Astrocyte of the hippocampus (primary cell): ENCODE results near the gene ASPHD2.
A peak's percentile ranks its signal among the peaks of the same experiment; 100 is the strongest.

Experiments
- DNase-seq: peaks from one replicate; pipeline ENCODE4 v3.0.0; 2011; ENCODE audit warnings: low read depth, low spot score

Gene ASPHD2

DNA sequence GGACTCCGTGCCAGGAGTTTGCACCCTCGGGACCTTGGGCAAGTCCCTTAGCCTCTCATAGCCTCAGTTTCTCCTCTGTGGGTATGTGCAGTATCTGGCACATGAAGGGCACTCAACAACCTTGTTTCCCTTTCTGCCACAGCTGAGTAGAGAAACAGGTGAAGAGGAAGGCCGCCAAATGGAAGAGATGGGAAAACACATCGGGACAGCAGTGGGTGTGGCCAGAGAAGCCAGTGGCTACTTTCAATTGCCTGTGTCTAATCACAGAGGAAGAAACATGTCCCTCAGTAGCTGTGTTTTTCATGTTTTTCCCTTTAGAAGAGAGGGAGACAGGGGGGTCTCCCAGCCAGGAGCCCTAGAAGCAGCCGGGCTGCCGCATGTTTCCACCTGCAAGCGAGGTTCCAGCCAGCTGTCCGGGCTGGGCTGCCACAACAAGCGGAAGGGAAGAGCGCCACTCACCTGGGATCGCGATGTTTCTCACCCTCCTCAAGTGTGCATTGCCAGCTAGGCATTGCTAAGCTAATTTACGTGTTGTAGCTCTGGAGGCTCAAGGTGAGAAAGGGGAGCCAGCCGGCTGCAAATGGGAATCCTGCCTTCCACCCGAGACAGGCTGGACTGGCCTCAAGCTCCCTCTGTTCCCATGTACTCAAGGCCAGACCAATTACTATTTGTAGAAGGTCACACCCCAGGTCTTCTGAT, 16.7 kb downstream of the ASPHD2 start:
- no peak for DNase-seq

DNA sequence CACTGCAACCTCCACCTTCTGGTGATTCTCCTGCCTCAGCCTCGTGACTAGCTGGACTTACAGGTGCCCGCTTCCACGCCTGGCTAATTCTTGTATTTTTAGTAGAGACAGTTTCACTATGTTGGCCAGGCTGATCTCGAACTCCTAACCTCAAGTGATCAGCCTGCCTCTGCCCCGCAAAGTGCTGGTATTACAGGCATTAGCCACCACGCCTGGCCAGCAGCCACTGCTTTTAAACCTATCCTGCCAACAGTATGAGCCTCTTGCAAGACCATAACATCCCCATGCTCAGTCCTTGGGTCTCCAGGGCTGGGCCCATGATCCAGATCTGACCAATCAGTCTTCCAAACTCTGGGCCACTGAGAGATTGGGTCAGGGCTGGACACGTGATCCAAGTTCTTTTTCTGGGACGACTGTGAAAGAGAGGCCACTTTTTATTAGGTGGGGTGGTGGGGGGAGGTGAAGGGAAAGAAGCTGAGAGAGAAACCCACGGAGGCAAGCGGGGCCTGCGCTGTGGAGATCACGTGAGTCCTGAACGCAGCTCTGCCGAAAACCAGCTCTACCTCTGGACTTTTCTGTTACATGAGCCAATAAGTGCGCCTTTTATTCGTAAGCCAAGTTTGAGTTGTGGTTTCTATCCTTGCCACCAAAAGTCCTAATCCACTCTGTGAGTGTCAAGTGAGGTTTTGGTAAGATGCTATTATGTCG, 17.9 kb downstream of the ASPHD2 start:
- DNase-seq = no peak

DNA sequence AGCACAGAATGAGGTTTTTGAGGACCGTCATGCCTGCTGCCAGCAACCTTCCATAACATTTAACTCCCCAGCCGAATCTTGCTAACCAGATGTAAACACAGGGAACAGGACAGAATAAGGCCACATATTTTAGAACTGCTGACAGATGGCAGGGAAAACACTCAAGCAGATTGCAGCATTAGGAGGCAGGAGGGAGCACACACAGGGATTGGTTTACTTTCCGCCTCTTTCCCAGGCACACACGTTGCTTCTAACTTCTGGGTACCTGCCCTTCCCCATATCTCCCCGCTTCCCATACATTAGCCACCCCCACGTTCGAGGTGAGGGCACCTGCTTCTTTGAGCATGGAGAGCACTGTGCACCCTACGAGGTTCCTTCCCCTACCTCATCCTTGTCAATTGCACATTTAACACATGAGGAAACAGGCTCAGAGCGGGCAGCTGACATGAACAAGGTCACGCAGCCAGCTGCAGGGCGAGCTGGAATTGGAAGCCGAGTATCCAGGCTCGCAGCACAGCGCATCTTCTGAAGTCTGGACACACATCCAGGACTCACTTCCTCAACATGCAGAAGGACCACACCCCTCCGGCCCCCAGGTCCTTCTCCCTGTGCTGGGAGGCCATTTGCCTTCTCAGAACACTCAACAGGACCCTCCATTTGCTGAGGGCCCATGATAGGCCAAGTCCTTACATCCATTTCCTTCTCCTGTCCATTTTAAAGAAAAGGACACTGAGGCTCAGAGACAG, 18.7 kb downstream of the ASPHD2 start:
- DNase-seq = no peak

DNA sequence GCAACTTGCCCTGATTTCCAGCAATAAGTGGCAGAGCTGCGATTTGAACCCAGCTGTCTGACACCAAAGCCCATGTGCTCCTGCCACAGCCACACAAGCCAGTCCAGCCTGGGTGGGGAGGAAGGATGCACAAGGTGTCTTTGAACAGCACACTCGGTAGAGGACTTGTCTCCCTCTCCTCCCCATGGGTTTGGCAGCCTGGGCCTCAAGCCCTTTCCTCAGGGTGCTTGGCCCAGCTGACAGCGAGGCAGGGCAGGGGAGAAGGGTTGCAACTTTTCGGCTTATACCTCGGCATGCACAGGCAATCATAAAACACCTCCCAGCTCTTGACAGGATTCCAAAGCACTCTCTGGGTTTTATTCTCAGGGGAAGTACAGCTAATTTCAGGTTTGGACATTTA, 19.3 kb downstream of the ASPHD2 start:
- no peak for DNase-seq

DNA sequence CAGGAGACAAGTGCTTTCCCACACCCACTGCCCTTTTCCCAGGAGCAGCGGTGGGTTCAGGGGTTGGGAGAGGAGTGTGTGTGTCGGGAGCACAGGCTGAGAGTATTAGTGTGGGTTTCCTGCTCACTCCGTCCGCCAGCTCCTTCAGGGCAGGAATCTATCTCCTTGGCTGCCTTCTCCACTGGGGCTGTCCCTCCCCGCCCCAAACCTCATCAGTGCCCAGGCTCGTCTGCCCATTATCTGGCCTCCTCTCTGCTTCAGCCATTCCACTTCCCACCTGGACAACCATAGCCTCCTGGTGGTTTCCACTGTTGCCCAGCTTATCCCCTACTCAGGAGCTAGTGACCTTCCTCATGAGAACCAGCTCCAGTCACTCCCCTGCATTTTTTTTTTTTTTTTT, 19.9 kb downstream of the ASPHD2 start:
- no peak for DNase-seq

DNA sequence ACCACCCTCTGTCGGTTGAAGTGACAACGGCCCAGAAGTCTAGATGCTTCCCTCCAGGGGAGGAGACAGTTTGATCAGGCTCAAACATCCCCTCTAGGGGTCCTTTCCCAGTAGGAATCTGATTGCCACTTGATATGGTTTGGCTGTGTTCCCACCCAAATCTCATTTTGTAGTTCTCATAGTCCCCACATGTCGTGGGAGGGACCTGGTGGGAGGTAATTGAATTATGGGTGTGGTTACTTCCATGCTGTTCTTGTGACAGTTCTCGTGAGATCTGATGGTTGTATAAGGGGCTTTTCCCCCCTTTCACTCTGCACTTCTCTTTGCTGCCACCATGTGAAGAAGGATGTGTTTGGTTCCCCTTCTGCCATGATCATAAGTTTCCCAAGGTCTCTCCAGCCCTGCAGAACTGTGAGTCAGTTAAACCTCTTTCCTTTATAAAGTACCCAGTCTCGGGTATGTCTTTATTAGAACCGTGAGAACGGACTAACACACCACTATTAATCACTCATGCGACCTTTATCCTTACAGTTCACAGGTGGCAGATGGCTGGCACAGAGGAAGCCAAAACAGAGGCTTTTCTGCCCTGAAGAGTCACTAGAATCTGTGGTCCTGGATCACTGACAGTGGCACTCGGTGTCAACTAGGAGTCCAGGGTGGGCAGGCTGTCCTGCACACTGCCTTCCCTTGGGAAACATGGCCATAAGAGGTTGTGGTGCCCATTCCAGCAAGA, 21.6 kb downstream of the ASPHD2 start:
- no peak for DNase-seq

DNA sequence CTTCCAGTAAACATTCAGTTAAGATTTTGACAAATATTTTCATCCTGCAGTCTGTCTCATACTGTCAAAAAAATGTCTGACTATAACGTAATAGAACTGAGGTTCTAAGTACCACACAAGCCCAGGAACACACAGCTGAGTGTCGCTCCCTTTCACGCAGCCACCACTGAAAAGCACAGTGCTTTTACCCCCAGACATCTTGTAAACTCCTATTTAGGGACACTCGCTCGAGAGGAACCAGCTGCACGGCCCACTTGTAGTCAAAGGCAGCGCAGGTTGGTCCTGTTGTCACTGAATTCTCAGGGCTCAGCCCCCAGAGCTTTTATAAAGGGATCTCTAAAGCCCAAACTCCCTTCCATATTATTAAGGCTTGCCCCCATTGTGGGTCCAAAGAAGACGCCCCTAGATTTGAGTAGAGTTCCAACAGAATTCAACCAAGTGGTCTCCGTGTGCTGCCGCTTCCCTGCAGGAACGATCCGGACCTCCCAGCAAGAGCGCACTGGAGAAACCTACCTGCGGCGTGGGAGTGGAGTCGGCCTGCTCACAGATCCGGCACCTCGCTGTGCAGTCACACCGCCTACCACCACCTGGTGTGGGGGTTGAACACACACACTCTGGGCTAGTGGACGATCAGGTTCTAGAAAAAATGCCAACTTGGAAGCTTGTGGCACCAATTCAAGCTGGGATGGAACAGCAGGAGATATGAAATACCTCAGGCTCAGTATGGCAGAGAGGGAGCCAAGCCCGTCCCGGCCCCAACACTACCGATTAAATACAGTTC, 23.4 kb downstream of the ASPHD2 start:
- no peak for DNase-seq

DNA sequence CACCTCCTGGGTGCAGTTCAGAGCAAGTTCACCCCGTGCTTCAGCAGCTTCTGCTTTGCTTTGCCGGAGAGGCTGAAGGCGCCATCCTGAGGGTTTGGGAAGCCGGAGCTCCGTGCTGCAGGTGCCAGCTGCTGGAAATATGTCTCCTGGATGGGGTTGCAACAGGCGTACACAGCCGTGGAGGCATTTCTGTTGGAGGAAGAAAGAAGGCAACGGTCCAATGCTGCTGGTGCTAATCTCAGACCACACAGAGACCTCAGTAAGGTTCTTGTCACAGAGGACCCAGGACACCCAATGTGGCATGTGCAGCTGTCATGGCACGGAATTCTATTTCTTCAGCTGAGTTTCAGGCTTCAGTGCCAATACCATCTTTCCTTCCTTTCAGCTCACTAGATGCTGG, 24.2 kb downstream of the ASPHD2 start:
- no peak for DNase-seq

DNA sequence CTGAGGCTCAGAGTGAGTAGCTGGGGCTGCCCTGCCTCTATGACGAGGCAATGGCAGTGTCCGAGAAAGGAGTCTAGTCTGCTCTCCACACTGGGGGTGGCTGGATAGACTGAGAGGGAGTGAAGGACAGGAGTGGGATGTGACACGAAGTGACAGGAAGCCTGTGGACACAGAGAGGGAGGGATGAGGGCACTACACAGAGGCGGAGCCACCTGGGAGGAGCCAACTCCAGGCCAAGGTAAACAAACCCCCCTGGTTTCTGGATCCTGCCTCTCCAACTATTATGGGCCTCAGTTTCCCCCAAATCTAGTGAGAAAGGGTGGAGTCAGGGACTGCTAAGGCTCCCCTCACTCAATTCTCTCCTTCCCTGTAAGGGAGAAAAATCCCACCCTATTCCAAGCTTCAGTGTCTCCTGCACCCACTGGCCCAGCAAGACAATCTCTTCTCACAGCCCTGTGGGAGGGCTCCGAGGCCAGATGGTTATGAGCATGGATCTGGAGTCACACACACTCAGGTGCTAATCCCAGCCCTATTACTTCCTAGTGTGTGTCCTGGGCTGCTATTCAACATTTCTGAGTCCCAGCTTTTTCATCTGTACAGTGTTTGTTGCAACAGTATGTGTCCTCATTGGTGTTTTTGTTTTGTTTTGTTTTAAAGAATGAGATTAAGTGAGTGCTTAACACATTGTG, 24.9 kb downstream of the ASPHD2 start:
- no peak for DNase-seq

DNA sequence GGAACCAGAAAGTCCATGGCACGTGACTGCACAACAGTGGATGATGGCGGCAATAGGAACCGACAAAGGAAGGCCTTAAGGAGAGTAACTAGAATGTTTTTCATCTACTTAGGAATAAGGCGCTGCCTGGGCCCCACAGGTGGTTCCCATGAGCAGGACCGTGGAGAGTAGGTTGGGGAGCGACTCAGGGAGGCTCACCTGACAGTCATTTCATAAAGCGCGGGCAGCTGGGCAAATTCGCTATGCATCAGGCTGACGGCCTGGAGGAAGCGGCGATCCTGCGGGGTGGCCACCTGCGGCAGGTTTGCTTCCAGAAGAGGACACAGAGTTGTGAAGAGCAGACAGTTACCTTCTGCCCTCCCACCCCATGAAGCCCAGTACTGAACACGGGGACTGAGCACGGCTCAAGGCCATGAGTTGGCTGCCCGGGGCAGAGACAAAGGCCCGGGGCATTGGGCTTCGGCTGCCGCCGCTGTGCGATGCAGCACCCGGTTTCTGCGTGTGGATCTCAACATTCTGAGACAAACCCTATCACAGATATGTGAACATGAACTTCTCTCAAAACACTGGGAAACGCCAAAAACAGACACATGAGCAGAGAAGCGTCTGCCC, 28.7 kb downstream of the ASPHD2 start:
- DNase-seq = no peak

DNA sequence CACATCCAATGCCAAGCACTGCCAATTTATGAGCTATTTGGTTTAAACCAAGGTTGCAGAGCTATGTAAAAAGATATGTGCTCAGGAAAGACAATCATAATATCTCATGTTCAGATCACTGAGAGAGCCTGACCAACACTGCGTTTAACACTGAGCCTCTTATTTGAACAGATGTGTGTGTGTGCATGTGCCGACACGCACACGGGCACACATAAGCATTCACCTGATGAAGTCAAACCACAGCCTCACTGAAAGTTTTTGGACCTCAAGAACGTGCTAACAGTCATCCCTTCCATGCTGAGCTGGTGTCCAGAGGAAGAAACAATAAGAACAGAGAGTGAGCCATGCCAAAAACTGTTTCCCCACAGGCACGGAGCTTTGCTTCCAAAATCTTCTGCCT, 31.1 kb downstream of the ASPHD2 start:
- no peak for DNase-seq

DNA sequence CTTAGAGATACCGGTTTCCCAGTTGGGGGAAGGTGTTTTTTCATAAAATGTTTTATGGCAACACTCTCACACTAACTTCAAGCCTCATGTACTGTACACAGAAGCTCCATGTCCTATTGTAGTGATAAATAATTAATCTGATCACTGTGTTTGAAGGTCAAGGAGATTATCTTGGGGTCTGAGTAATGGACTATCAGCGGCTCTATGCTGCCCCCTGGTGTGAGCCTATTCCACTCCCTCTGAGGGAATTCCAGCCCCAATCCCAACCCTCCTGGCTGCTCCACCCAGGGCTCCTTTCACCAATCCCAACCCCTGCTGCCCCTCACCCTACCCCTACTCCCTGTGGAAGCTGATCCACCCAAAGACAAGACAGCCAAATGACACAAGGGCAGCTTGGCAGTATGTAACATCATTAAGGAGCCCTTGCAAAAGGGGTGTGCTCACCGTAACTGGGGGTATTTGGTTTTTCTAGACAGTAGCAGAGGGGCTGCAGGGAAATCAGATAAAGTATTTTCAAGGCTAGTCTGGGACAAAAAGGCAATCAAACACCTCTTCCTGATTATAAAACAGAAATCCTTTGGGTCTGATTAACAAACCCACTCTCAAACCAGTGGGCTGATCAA, 32.2 kb downstream of the ASPHD2 start:
- DNase-seq = peak; percentile 72

DNA sequence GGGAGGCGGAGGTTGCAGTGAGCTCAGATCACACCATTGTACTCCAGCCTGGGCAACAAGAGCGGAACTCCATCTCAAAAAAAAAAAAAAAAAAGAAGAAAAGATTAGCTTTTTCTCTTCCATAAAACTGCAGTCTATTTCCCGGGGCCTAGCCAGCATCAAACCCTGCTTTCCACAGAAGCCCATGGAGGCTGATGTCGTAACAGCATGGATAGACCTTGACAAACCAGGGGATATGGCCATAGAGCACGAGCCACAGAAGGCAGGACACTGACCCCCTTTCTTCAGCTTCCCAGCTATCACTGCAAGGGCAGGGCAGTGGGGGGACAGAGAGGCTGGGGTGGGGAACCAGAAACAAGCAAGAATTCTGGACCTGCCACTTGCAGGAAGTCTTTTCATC, 33.0 kb downstream of the ASPHD2 start:
- no peak for DNase-seq

DNA sequence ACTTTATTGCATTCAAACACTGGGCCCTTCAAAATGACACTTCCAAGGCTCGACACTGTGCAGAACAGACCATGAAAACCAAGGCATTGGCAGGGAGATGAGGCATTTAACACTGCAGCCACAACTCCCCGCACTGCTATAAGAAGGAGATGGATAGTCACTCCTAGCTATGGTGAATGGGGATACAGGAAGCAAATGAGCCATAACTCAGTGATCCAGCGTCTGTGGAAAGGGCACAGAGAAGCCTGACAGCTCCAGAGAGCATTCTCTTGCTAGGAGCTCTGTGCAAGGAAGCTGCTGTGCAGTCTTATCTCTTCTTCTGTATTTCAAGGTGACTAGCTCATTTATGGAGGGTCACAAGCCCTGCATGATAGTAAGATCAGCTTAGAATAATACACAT, 33.6 kb downstream of the ASPHD2 start:
- no peak for DNase-seq

DNA sequence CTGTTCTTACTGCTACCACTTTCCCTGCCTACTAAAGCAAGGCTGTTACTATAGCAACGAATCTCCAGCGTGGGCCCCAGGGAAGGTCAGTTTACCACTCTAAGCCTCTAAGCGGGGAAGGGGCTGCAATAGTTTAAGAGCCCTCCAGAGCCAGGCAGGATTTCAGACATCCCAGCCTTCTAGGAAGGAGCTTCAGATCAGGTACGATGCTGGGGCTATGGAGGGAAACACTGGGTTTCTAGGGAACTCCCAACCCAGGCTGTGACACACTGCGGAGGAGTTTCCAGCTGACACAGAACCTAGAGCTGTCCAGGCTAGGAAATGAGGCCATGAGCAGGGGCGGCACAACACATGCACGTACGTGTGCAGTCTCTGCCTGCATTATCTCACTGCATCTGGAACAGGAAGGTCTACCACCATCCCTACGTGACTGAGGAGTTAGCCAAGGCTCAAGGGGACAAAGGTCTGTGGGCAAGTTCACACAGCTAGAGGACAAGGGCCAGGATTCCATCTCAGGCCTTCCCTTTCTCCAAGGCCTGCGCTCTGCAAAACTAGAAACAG, 34.1 kb downstream of the ASPHD2 start:
- no peak for DNase-seq

DNA sequence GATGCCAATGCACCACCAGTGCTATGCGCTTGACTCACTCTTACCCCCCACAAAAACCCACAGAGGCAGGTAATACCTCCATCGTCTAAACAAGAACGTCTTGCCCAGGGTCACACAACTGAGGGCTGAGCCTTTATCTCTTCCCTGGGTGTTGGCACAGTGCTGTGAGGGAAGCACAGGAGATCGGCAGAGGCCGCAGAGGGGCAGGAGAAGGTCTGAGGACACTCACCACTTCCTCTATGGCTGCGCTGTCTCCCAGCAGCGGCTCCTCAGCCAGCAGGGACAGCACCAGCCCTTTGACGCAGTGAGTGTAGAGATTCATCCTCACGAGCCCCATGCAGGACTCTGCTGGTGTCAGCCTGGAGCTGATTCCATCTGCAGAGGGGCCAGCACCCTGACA, 34.6 kb downstream of the ASPHD2 start:
- DNase-seq = no peak

DNA sequence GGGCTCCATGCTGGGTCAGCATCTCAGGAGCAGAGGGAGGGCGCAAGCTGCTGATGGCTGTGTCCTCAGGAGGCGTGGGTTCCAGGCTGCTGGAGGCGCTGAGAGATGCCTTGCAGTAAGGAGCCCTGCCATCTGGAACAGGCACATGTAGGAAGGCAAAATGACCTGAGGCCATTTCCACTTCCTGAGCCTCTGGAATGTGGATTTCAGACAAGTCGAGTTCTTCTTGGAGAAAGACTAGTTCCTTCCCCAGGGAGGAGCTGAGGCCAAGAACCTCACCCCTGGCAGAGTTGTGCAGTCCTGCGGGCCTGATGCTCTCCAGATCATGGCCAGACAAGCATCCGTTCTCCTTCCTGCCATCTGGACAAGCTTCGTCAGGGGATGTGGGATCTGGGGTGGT, 35.3 kb downstream of the ASPHD2 start:
- DNase-seq = no peak

DNA sequence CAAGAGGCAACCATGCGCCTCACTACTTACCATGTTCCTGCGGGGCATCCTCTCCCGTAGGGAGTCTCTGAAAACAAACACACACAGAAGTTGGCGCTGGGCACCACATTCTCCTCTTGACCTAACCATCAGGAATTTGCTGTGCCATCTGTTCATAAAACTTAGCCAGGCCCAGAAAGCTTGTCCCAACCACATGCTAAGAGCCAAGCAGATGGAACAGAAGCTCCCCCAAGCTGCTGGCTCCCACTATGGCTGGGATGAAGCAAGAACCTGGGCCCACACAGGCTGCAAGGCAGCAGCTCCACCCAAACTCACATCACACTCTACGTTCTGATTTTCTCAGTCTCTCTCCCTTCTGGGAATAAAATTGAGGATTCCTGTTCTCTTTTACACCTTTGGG, 37.1 kb downstream of the ASPHD2 start:
- no peak for DNase-seq

DNA sequence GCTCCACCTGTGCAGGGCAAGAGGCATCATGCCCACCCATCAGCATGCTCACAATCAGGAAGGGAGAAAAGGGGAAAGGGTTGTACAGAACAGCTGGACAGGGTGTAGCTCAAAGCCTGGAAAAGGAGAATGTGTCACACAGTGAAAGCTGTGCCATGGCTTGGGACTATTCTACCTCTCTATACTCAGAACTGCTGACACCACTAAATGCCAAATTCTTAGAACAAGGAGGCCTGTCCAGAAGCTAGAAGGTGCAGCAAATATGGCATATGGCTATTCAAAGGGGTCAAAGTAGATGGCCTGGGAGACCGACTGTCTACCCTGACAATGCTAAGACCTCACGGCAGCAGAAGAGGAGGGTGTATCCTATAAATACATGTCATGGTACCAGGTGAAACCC, 41.7 kb downstream of the ASPHD2 start:
- DNase-seq = no peak

DNA sequence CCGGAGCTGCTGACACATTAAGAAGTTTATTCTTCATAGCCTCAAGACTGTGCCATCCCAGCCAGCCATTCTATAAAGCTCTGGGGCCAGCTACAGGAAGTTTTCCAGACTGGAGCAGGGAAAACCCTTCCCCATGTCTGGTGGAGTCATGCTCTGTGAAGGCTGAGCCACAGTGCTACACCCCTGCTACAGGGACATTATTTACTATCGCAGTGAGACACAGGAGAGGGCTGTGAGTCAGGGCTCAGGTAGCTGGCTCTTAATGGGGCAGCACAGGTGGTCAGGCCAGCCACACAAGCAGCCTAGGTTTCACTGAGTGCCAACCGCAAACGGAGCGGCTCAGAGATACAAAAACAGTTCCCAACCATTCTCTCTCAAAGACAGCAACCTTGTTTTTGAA, 42.5 kb downstream of the ASPHD2 start:
- peak; percentile 94 for DNase-seq
